Activated CD4-positive, alpha-beta T cell treated with anti-CD3 and anti-CD28 coated beads for 24 hours (primary cell): ENCODE measurements around the gene MOB3A.
"Not testable (repeated sequence)": the region's sequence is repeated elsewhere in the genome, so short reads cannot be mapped to it uniquely, and the experiment has no call there.

Experiments
- DNase-seq, 2 donors: peaks; one replicate each; pipeline ENCODE4 v3.0.0-alpha.2; 2020; ENCODE audit warnings: low read depth in 2 of 2

Gene MOB3A

DNA sequence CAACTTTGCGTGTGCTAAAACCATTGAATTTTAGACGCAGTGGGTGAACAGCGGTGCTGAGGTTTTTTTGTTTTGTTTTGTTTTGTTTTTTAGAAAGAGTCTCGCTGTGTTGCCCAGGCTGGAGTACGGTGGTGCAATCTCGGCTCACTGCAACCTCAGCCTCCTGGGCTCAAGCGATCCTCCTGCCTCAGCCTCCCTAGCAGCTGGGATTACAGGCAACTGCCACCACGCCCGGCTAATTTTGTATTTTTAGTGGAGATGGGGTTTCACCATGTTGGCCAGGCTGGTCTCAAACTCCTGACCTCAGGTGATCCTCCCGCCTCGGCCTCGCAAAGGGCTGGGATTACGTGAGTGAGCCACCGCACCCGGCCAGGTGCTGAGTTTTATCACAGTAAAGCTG, 61.9 kb downstream of the MOB3A start:
- not testable (repeated sequence) for DNase-seq

DNA sequence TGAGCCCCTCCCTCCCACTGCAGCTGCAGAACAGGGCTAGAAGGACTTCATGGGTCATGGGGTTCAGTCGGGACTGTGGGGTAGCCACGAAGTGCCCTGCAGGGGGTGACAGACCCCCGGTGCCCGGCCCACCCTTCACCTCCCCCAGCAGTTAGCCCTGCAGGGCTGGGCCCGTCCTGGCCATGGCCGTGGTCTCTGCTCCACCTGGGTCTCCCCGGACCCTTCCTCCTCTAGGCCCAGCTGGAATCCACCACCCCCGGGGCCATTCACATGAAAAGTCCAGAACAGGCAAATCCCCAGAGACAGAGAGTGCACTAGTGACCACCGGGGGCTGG, 62.3 kb downstream of the MOB3A start:
- DNase-seq: no peak

DNA sequence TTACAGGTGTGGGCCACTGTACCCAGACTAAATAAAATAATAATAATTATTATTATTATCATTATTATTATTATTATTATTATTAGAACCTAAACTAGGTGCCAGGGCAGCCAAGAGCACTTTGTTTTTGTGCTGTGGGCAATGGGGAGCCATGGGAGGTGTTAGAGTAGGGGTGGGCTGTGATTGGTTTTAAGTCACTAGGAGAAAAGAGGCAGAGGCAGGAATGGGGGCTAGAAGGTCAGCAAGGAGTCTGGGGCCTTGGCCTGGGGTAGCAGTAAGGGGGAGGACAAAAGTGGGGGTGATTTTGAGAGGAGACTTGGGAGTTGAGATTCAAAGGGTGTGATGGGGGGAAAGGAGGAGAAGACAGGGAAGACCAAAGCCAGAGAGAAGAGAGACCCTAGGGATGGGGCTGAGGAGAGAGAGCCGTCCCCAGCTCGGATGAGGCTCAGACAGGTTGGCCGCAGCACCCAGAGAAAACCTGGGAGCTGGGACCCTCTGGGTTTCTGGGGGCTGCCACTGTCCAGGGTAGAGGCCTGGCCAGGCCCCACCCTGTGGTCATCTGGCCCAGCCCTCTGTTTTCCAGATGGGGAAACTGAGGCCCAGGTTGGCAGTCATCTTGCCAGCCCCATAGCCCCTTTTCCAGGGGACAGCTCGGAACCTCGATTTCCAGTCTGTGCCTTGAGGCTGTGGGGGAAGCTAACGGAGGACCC, 62.9 kb downstream of the MOB3A start:
- no peak for DNase-seq

DNA sequence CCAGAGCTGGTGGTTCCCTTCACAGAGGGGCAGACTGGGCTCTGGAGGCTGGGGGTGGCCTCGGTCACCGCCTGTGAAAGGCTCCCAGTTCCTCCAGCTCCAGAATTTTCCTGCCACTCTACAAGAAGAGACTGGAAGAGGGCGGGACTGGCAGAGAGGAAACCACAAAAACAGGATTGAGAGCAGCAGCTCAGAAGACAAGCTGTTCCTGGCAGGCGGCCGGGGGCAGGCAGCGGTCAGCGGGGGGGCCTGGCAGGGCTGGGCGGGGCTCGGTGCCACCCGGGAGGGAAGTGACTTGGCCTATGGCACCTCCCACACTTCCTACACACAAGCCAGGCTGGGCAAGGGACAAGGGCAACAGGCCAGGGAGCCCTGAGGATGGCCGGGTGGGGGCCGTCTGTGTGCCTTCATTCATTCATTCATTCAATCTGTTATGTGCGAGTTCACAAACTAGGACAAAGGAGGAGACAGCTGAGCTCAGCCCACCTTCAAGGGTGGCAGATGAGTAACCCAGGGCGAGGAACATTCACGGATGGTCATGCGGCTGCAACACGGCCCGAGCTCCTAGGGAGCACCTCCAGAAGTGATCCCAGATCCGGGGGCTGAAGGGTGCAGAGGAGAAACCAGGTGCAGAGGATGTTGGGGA, 63.7 kb downstream of the MOB3A start:
- DNase-seq: no peak

DNA sequence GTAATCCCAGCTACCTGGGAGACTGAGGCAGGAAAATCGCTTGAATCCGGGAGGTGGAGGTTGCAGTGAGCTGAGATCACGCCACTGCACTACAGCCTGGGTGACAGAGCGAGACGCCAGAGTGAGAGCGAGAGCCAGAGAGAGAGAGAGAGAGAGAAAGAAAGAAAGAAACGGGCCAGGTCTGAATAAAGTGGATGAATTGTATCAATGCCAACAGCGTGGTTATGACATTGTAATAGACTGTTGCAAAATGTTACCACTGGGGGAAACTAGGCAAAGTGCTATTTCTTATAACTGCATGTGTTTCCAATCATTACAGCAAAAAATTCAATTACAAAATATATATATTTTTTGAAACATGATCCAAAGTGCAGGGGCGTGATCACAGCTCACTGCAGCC, 68.8 kb downstream of the MOB3A start:
- DNase-seq: no peak

DNA sequence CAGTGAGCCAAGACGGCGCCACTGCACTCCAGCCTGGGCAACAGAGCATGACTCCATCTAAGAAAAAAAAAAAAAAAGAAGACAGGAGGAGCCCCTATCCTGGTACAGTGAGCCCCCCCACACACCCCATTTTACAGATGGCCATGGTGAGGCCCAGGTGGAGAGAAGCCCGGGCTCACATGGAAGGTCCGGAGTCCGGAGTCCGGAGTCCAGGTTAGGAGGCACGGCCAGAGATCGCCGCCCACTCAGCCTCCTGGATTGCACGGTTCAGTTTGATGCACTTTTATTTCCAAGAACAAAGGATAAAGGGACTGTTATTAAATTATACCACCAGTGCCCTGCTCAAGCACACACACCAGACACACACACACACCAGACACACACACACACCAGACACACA, 69.4 kb downstream of the MOB3A start:
- DNase-seq: no peak

DNA sequence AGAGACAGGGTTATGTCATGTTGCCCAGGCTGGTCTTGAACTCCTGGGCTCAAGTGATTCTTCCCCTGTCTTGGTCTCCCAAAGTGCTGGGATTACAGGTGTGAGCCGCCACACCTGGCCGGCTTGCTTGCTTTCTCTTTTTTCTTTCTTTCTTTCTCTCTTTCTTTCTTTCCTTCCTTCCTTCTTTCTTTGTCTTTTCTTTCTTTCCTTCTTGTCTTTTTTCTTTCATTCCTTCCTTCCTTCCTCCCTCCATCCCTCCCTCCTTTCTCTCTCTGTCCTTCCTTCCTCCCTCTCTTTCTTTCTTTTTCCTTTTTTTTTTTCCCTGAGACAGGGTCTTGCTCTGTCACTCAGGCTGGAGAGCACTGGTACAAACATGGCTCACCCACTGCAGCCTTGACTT, 73.8 kb downstream of the MOB3A start:
- no peak for DNase-seq

DNA sequence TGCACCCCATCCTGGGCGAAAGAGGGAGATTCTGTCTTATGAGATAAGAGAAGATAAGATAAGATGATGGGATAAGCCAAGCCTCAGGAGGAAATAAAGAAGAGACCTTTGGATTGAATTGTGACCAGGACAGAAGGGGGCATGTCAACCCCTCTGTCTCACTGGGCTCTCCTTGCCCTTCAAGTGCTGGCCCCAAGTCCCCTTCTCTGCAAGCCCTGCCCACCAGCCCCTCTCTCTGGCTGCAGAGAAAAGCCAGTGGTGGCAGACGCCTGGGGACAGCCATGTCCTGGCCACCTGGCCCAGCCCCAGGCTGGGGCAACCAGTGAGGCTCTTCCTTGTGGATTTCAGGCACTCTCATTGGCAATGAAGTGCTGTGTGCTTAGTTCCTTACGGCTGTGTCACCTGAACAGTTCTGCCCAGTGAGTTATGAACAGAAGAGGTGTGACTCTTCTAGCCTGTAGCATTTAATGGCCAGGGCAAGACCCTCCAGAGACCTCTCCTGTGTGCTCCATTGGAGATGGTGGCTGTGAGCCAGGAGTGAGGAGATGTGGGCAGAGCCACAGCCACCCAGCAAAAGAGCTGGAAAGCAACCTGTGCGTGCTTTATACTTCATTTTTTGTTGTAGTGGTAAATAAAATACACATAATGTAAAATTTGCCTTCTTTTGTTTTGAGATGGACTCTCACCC, 74.5 kb downstream of the MOB3A start:
- no peak for DNase-seq
